Tongue (tissue), 2 donors: Measurements from ENCODE around the gene EHHADH. TPM values are rescaled to one million over a fixed set of nuclear protein-coding genes. Genes with fewer than 3 reads are reported as not detected.
"Not testable (repeated sequence)": the region's sequence is repeated elsewhere in the genome, so short reads cannot be mapped to it uniquely, and the experiment has no call there.

Experiments
- DNase-seq: peaks from one replicate; pipeline ENCODE4 v3.0.0-alpha.2; 2015
- total RNA-seq: library from RNA; depleted of rRNA; stranded (reverse); fragments of >200 nt; gene quantifications from one replicate; pipeline ENCODE4 v1.2.3, GENCODE V29; 2014

The EHHADH gene
- total RNA-seq, 1 donor from 2014 or later: 3.8 TPM

GRCh38 chr3:185251272-185251671, 2.6 kb downstream of the EHHADH start:
- DNase-seq: no peak

GRCh38 chr3:185250653-185251052, 3.2 kb downstream of the EHHADH start:
- no peak for DNase-seq

DNA sequence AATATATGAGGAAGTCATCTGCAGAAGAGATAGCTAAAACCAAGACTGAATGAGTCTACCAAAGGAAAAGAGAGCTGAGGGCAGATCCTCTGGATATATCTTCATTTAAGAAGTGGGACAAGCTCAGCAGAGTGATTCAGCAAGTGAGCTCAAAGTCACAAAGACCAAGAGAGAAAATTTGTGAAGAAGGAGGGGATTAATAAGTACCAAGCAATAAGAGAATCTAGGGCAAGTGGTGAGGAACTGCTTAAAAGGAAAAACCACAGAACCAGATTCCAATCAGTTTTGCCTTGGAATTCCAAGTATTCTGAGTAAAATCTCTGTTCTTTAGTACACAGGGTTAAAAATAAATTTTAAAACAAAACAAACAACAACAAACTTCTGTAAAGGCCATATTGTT, 3.6 kb downstream of the EHHADH start:
- no peak for DNase-seq

- DNase-seq: no peak
These were observed 11.2 kb downstream of the EHHADH start for GRCh38 chr3:185242642-185243041.

DNA sequence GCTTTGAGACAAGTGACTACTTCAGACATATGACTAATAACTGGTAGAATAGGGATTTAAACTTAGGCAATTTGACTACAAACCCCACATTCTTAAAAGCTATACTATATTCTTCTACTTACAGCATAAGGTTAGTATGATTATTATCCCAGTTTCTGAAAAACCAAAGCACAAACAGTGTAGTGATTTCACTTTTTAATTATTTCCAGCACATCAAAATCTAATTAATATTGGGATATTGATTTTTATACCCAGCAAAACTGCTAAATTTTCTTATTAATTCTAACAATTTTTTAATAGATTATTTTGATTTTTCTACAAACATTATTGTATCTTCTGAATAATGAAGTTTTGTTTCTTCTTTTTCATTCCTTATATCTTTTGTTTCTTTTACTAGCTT, 16.9 kb downstream of the EHHADH start:
- DNase-seq: no peak

GRCh38 chr3:185233328-185233727, 20.5 kb downstream of the EHHADH start:
- no peak for DNase-seq

- DNase-seq: not testable (repeated sequence)
These were observed 27.3 kb downstream of the EHHADH start for GRCh38 chr3:185226526-185226925.

DNA sequence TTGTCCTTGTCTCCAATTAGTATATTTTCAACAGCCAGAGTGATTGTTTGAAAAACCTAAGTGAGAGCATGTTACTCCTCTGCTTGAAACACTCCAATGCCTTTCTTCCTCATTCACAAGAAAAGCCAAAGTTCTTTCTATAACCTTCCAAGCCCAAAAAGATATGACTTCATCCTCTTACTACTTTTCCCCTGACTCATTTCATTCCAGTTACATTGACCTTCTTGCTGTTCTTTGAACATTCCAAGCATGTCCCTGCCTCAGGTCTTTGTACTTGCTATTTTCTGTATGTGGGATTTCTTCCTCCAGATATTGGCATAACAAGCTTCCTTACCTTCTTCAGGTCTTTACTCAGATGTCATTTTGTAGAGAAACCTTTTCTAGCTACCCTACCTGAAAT, 28.3 kb downstream of the EHHADH start:
- no peak for DNase-seq

GRCh38 chr3:185225080-185225479, 28.8 kb downstream of the EHHADH start:
- no peak for DNase-seq

DNA sequence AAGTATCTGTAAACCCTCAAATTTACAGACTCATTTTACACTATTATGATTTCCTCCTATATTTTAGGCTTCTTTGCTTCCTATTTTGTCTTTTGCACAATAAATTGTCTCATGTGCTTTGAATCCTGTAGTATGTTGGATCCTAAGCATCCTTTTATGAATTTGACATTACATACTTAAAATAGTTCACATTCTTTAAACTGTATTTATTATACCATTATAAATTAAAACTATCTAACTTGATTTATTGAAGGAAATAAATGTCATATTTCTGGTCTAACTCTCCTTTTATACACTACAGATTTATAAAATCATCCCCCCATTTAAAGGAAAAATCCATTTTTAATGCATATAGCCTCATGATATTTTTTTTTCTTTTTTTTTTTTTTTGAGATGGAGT, 32.6 kb downstream of the EHHADH start:
- DNase-seq: no peak

GRCh38 chr3:185216607-185216958, 37.3 kb downstream of the EHHADH start:
- DNase-seq: no peak

GRCh38 chr3:185215873-185216606, 37.8 kb downstream of the EHHADH start:
- DNase-seq: peak; percentile 31

DNA sequence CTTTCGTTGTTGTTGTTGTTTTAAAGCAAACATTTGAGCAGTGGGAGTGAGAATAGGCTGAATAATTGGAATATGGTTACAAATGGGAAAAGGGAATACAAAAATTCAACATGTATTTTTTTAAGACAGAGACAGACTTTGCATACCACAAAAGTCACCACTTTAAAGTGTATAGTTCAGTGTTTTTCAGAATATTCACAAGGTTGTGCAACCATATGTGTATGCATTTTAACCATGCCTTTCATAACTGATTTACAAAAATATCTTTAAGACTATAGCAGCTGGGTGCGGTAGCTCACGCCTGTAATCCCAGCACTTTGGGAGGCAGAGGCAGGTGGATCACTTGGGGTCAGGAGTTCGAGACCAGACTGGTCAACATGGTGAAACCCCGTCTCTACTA, 41.3 kb downstream of the EHHADH start:
- DNase-seq: no peak

- DNase-seq: no peak
These were observed 41.8 kb downstream of the EHHADH start for GRCh38 chr3:185212086-185212485.

DNA sequence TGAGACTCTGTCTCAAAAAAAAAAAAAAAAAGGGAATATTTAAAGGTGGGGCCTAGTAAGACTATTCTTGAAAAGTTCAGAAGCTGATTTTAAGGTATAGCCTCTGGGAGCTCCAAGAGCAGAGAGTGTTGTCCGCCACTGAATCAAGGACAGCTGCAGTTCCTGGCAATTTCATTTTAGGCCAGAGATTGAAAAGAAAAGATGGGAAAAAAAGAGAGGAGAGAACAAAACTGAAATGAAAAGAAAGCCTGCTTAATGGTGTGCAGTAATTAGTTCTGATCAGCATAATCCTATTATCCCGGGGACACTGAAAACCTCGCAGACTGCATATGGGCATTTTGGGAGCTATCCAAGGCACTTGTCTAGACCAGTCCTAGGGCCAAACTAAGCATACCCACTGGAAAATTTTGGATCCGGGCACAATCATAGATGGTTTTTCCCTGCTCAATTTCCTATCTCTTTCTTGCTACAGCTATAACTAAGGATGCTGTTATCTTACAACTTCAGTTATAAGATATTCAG, 43.2 kb downstream of the EHHADH start:
- peak; percentile 14 for DNase-seq

- DNase-seq: no peak
These were observed 45.0 kb downstream of the EHHADH start for GRCh38 chr3:185208823-185209222.

- DNase-seq: no peak
These were observed 45.7 kb downstream of the EHHADH start for GRCh38 chr3:185207931-185208746.

GRCh38 chr3:185207481-185207880, 46.4 kb downstream of the EHHADH start:
- peak; percentile 5 for DNase-seq

DNA sequence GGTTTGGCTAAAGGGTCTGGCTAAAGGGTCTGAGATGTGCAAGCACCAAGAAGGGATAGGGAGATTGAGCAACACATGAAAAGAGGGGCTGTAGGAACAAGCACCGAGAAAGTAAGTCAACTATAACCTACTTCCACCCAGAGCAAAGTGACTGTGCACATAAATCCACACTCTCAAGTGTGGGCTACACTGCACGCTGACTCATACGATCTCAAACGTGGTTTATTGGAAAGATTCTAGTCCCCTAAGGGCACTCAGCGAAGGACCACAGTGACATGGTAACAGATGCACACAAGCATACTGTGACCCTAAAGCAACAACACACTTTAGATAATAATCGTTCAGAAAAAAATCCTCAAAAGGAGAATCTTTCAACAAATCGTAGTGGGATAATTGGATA, 48.0 kb downstream of the EHHADH start:
- DNase-seq: no peak

GRCh38 chr3:185204894-185205293, 49.0 kb downstream of the EHHADH start:
- no peak for DNase-seq

DNA sequence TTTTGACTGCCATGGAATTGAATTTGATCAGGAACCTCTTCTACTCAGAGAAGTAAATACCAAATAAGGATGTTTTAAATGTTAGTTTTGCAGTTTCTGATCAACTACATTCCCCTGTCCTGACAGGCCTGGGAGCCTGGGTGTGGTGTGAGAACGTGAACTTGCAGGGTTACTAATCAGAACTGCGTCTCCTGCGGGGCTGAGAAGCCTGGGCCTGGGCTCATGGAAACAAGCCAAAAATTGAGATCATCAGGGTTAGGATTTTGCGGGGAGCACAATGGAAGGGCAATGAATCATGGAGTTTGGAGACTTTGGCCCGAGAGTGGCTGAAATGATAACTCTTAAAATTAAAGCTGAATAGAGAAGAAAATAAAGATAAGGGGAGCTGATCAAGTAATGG, 53.2 kb downstream of the EHHADH start:
- no peak for DNase-seq

- no peak for DNase-seq
These were observed 54.2 kb downstream of the EHHADH start for GRCh38 chr3:185199671-185200070.

GRCh38 chr3:185199206-185199605, 54.6 kb downstream of the EHHADH start:
- DNase-seq: no peak

DNA sequence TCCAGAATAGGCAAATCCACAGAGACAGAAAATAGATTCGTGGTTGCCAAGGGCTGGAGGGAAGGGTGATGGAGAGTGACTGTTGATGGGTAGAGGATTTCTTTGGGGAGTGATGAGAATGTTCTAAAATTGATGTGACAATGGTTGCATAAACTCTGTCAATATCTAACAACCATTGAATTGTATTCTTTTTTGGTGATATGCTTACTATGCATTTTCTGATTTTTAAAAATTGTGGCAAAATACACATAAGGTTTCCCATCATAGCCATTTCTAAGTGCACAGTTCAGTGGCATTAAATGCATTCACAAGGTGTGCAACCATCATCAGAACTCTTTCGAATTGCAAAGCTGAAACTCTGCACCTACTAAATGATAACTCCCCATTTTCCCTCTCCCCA, 56.8 kb downstream of the EHHADH start:
- no peak for DNase-seq
